ENCODE results near the gene UBR1. TPM values are rescaled to one million over a fixed set of nuclear protein-coding genes. Genes with fewer than 3 reads are reported as not detected.

UBR1 gene
- polyA plus RNA-seq: 1 to 10 TPM; 2.3 to 2.7 TPM

- H3K4me3 ChIP-seq (ENCODE audit: low read depth in 1 of 2, low read length in 2 of 2): peak within 1 kb of the TSS; percentile 76 to 86
- H3K9me3 ChIP-seq (ENCODE audit: control insufficient read depth in 2 of 2, insufficient read depth in 1 of 2, low read depth in 1 of 2, low read length in 1 of 2): no peaks in the 10 kb centered on the region
- H3K27ac ChIP-seq (ENCODE audit: low read depth in 2 of 2, low read length in 1 of 2): peak within 1 kb of the TSS; percentile 90 to 92
- H3K36me3 ChIP-seq (ENCODE audit: control insufficient read depth in 2 of 2, insufficient read depth in 2 of 2, low read length in 1 of 2): no peaks in the 10 kb centered on the region
- no peaks in the 10 kb centered on the region for H3K27me3 ChIP-seq (ENCODE audit: control insufficient read depth in 1 of 2, insufficient read depth in 2 of 2, low read length in 2 of 2)
- 0% methylated on average over 33 of the region's 33 CpGs for WGBS, 2 donors
- no peaks in the 10 kb centered on the region for H3K4me1 ChIP-seq (ENCODE audit: control insufficient read depth in 2 of 2, insufficient read depth in 2 of 2, low read length in 1 of 2)
These were observed at the start of gene UBR1 for GRCh38 chr15:43105778-43106485. UBR1 (minus strand) TSS chr15:43106038; CDS start chr15:43106022, 16 bp downstream.

DNA sequence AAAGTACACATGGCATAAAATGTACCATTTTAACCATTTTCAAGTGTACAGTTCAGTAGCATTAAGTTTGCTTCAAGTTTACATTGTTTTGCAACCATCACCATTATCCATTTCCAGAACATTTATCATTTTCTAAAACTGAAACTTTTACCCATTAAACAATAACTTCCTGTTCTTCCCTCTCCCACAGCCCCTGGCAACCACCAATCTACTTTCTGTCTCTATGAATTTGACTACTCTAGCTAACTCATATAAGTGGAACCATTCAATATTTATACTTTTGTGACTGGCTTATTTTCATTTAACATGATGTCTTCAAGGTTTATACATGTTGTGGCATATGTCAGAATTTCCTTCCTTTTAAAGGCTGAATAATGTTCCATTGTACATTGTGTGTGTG lies 47.4 kb upstream of the UBR1 start:
- Histone ChIP-seq H3K4me3 (ENCODE audit: low read depth in 1 of 2, low read length in 2 of 2) (no peak overlapping the region), H3K36me3 (ENCODE audit: control insufficient read depth in 2 of 2, insufficient read depth in 2 of 2, low read length in 1 of 2) (no peaks in the 10 kb centered on the region), H3K27me3 (ENCODE audit: control insufficient read depth in 1 of 2, insufficient read depth in 2 of 2, low read length in 2 of 2) (no peaks in the 10 kb centered on the region)

GRCh38 chr15:43151688-43152087 lies 45.9 kb upstream of the UBR1 start:
- H3K4me3 ChIP-seq (ENCODE audit: low read depth in 1 of 2, low read length in 2 of 2): no peak overlapping the region
- WGBS, 2 donors: 81 to 93% methylated on average over 2 of the region's 2 CpGs
- no peaks in the 10 kb centered on the region for H3K27me3 ChIP-seq (ENCODE audit: control insufficient read depth in 1 of 2, insufficient read depth in 2 of 2, low read length in 2 of 2)
- H3K36me3 ChIP-seq (ENCODE audit: control insufficient read depth in 2 of 2, insufficient read depth in 2 of 2, low read length in 1 of 2): no peaks in the 10 kb centered on the region
- no peaks in the 10 kb centered on the region for H3K4me1 ChIP-seq (ENCODE audit: control insufficient read depth in 2 of 2, insufficient read depth in 2 of 2, low read length in 1 of 2)
- no peak overlapping the region for H3K27ac ChIP-seq (ENCODE audit: low read depth in 2 of 2, low read length in 1 of 2)
- no peaks in the 10 kb centered on the region for H3K9me3 ChIP-seq (ENCODE audit: control insufficient read depth in 2 of 2, insufficient read depth in 1 of 2, low read depth in 1 of 2, low read length in 1 of 2)

More for the DNA sequence above, 47.4 kb upstream of the UBR1 start:
- Histone ChIP-seq H3K27ac (ENCODE audit: low read depth in 2 of 2, low read length in 1 of 2) (no peak overlapping the region), H3K4me1 (ENCODE audit: control insufficient read depth in 2 of 2, insufficient read depth in 2 of 2, low read length in 1 of 2) (no peaks in the 10 kb centered on the region), H3K9me3 (ENCODE audit: control insufficient read depth in 2 of 2, insufficient read depth in 1 of 2, low read depth in 1 of 2, low read length in 1 of 2) (no peaks in the 10 kb centered on the region)

DNA sequence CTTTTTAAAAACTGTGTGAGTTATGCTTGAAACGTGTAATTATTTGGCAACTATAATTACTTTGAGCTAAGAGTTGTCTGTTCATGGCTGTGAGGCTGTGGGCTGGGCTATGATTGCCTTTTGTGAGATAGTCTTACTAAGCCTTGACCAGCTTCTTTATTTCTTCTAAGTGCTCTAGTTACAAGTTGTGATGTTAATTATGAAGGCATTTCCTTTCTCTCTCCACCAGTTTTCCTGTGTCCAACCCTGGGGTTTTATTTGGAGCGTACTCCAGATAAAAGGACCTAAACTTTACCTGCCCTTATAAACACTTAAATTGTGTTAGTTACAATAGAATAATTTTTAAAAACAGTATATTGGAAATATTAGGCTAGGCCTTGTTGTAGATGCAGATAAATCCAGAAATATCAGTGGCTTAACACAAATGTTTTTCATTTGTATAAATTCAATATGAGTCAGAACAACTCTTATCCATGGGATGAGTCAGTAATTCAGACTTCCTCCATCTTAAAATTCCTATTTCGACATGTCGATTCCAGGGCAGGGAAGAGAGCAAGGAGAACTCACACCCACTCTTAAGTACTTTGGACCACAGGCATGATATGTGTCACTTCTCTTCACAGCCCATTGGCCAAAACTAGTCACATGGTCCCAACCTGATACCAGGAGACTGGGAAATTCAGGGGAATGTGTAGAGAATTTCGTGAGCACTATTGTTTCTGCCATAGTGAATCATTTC lies 44.5 kb upstream of the UBR1 start:
- Histone ChIP-seq H3K4me1 (ENCODE audit: control insufficient read depth in 2 of 2, insufficient read depth in 2 of 2, low read length in 1 of 2) (no peaks in the 10 kb centered on the region), H3K27me3 (ENCODE audit: control insufficient read depth in 1 of 2, insufficient read depth in 2 of 2, low read length in 2 of 2) (no peaks in the 10 kb centered on the region), H3K27ac (ENCODE audit: low read depth in 2 of 2, low read length in 1 of 2) (peak overlapping the region; percentile 42 to 65), H3K9me3 (ENCODE audit: control insufficient read depth in 2 of 2, insufficient read depth in 1 of 2, low read depth in 1 of 2, low read length in 1 of 2) (no peaks in the 10 kb centered on the region), H3K36me3 (ENCODE audit: control insufficient read depth in 2 of 2, insufficient read depth in 2 of 2, low read length in 1 of 2) (no peaks in the 10 kb centered on the region), H3K4me3 (ENCODE audit: low read depth in 1 of 2, low read length in 2 of 2) (no peak overlapping the region)
- 75 to 76% methylated on average over 5 of the region's 5 CpGs for WGBS, 2 donors

DNA sequence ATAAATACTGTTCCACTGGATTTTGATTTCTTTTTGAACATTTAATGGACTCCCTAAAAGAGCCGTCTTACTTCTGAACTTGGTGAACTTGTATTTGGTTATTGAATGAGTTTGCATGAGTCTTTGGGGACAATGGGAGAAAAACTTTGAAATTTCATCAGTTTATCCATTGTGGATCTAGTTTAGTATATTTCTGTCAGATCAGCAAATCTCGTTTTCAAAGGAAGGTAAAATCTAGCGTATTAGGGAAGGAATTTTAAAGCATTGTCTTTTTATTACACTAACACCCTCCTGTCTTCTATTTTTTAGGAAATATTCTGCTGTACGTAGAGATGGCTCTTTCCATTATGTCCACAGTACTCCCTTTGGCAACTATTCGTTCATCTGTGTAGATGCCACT lies 40.3 kb upstream of the UBR1 start:
- H3K27ac ChIP-seq (ENCODE audit: low read depth in 2 of 2, low read length in 1 of 2): no peak overlapping the region
- H3K9me3 ChIP-seq (ENCODE audit: control insufficient read depth in 2 of 2, insufficient read depth in 1 of 2, low read depth in 1 of 2, low read length in 1 of 2): no peaks in the 10 kb centered on the region
- no peaks in the 10 kb centered on the region for H3K27me3 ChIP-seq (ENCODE audit: control insufficient read depth in 1 of 2, insufficient read depth in 2 of 2, low read length in 2 of 2)
- 90 to 91% methylated on average over 5 of the region's 5 CpGs for WGBS, 2 donors
- no peak overlapping the region for H3K4me3 ChIP-seq (ENCODE audit: low read depth in 1 of 2, low read length in 2 of 2)
- H3K36me3 ChIP-seq (ENCODE audit: control insufficient read depth in 2 of 2, insufficient read depth in 2 of 2, low read length in 1 of 2): no peaks in the 10 kb centered on the region
- H3K4me1 ChIP-seq (ENCODE audit: control insufficient read depth in 2 of 2, insufficient read depth in 2 of 2, low read length in 1 of 2): no peaks in the 10 kb centered on the region

DNA sequence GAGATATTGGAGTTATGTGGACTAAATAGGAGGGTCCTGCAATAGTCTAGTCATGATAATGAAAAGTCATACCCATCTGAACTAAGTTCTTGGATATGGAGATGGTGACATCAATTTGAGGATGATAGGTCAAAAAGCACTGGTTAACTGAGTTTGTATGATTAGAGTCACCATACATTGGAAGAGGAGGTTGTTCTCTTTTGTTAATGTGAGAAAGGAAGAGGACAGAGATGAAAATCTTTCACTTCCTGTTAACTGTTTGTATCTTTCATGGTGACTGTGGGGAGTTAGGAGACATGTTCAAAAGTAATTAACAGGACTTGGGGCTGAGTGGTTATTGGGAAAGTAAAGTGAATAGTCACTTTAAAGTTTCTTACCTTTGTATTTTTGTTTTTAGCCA lies 38.7 kb upstream of the UBR1 start:
- Histone ChIP-seq H3K4me3 (ENCODE audit: low read depth in 1 of 2, low read length in 2 of 2) (no peak overlapping the region), H3K9me3 (ENCODE audit: control insufficient read depth in 2 of 2, insufficient read depth in 1 of 2, low read depth in 1 of 2, low read length in 1 of 2) (no peaks in the 10 kb centered on the region), H3K27ac (ENCODE audit: low read depth in 2 of 2, low read length in 1 of 2) (no peak overlapping the region), H3K27me3 (ENCODE audit: control insufficient read depth in 1 of 2, insufficient read depth in 2 of 2, low read length in 2 of 2) (no peaks in the 10 kb centered on the region), H3K4me1 (ENCODE audit: control insufficient read depth in 2 of 2, insufficient read depth in 2 of 2, low read length in 1 of 2) (no peaks in the 10 kb centered on the region), H3K36me3 (ENCODE audit: control insufficient read depth in 2 of 2, insufficient read depth in 2 of 2, low read length in 1 of 2) (peaks cover 11 to 13% of the 10 kb centered on the region in 2 donors)

DNA sequence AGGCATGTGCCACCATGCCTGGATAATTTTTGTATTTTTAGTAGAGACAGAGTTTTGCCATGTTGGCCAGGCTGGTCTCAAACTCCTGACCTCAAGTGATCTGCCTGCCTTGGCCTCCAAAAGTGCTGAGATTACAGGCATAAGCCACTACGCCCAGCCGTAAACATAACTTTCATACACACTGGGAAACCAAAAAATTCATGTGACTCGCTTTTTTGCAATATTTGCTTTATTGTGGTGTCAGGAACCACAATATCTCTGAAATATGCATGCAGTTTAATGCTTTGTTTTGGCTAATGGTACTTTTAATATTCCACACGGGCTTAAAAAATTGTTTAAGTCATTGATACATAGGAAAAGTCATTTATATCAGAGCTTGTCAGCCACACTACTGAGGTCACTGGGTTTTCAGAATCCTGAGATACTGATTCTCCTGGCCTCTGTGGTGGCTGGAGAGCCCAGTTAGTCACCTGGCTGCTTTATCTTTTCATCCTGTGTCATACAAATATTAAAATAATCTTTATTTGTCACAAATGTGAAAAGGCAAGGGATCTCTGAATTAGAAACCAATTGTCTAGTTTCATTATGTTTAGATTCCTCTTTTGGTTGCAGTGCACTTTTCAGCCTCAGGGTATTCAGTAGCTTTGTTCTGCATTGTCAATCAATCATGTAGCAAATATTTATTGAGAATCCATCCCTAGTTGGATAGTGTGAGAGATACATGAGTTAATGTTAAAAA lies 37.5 kb upstream of the UBR1 start:
- Histone ChIP-seq H3K9me3 (ENCODE audit: control insufficient read depth in 2 of 2, insufficient read depth in 1 of 2, low read depth in 1 of 2, low read length in 1 of 2) (no peaks in the 10 kb centered on the region), H3K27ac (ENCODE audit: low read depth in 2 of 2, low read length in 1 of 2) (no peak overlapping the region), H3K27me3 (ENCODE audit: control insufficient read depth in 1 of 2, insufficient read depth in 2 of 2, low read length in 2 of 2) (no peaks in the 10 kb centered on the region), H3K4me1 (ENCODE audit: control insufficient read depth in 2 of 2, insufficient read depth in 2 of 2, low read length in 1 of 2) (no peaks in the 10 kb centered on the region), H3K4me3 (ENCODE audit: low read depth in 1 of 2, low read length in 2 of 2) (no peak overlapping the region), H3K36me3 (ENCODE audit: control insufficient read depth in 2 of 2, insufficient read depth in 2 of 2, low read length in 1 of 2) (peaks cover 15 to 19% of the 10 kb centered on the region in 2 donors)
- WGBS, 2 donors: 84 to 85% methylated on average over 4 of the region's 4 CpGs

GRCh38 chr15:43135351-43135750 lies 29.5 kb upstream of the UBR1 start:
- no peak overlapping the region for H3K4me3 ChIP-seq (ENCODE audit: low read depth in 1 of 2, low read length in 2 of 2)
- peaks cover 13 to 17% of the 10 kb centered on the region in 2 donors for H3K36me3 ChIP-seq (ENCODE audit: control insufficient read depth in 2 of 2, insufficient read depth in 2 of 2, low read length in 1 of 2)
- H3K27ac ChIP-seq (ENCODE audit: low read depth in 2 of 2, low read length in 1 of 2): no peak overlapping the region
- 87 to 88% methylated on average over 3 of the region's 3 CpGs for WGBS, 2 donors
- no peaks in the 10 kb centered on the region for H3K4me1 ChIP-seq (ENCODE audit: control insufficient read depth in 2 of 2, insufficient read depth in 2 of 2, low read length in 1 of 2)
- no peaks in the 10 kb centered on the region for H3K27me3 ChIP-seq (ENCODE audit: control insufficient read depth in 1 of 2, insufficient read depth in 2 of 2, low read length in 2 of 2)
- no peaks in the 10 kb centered on the region for H3K9me3 ChIP-seq (ENCODE audit: control insufficient read depth in 2 of 2, insufficient read depth in 1 of 2, low read depth in 1 of 2, low read length in 1 of 2)

GRCh38 chr15:43134157-43134635 lies 28.4 kb upstream of the UBR1 start:
- WGBS, 2 donors: 6 to 10% methylated on average over 12 of the region's 12 CpGs
- H3K4me3 ChIP-seq (ENCODE audit: low read depth in 1 of 2, low read length in 2 of 2): peak overlapping the region; percentile 93 to 96
- H3K4me1 ChIP-seq (ENCODE audit: control insufficient read depth in 2 of 2, insufficient read depth in 2 of 2, low read length in 1 of 2): no peaks in the 10 kb centered on the region
- H3K36me3 ChIP-seq (ENCODE audit: control insufficient read depth in 2 of 2, insufficient read depth in 2 of 2, low read length in 1 of 2): peaks cover 3 to 6% of the 10 kb centered on the region in 2 donors
- no peaks in the 10 kb centered on the region for H3K27me3 ChIP-seq (ENCODE audit: control insufficient read depth in 1 of 2, insufficient read depth in 2 of 2, low read length in 2 of 2)
- no peaks in the 10 kb centered on the region for H3K9me3 ChIP-seq (ENCODE audit: control insufficient read depth in 2 of 2, insufficient read depth in 1 of 2, low read depth in 1 of 2, low read length in 1 of 2)
- peak overlapping the region; percentile 84 to 96 for H3K27ac ChIP-seq (ENCODE audit: low read depth in 2 of 2, low read length in 1 of 2)

Data from esophagus (tissue), 2 donors.